Activated T-helper 17 cell treated with anti-CD3 and anti-CD28 coated beads, Interleukin-2, amount 50 U/mL, for 72 hours (primary cell): ENCODE measurements around the gene AGBL4. TPM values are rescaled to one million over a fixed set of nuclear protein-coding genes. Genes with fewer than 3 reads are reported as not detected.

Experiments used
- ATAC-seq: fragments of 150-1000 bp; cut with Tn5 transposase; replicated peaks from 2 replicates; pipeline ENCODE4 v1.10.0; 2021; ENCODE audit warnings: mild to moderate bottlenecking, moderate library complexity
- H3K27ac Mint-ChIP-seq: one replicate; pipeline ENCODE4 v1.8.0; 2022; ENCODE audit warnings: mixed read lengths
- H3K27me3 Mint-ChIP-seq: one replicate; pipeline ENCODE4 v1.8.0; 2022; ENCODE audit warnings: mixed read lengths
- H3K36me3 Mint-ChIP-seq: one replicate; pipeline ENCODE4 v1.8.0; 2022; ENCODE audit warnings: low read depth, mild to moderate bottlenecking, mixed read lengths
- H3K4me1 Mint-ChIP-seq: one replicate; pipeline ENCODE4 v1.8.0; 2022; ENCODE audit warnings: mixed read lengths
- H3K4me3 Mint-ChIP-seq: one replicate; pipeline ENCODE4 v1.8.0; 2022; ENCODE audit warnings: mild to moderate bottlenecking, mixed read lengths
- H3K9me3 Mint-ChIP-seq: one replicate; pipeline ENCODE4 v1.8.0; 2022; ENCODE audit warnings: mixed read lengths
- total RNA-seq, 2 donors: library from RNA; stranded (reverse); gene quantifications; one replicate each; pipeline ENCODE4 v1.2.3, GENCODE V29; 2022

AGBL4 gene
- total RNA-seq, 2 donors from 2014 or later: not detected

- H3K9me3 Mint-ChIP-seq: peaks cover 8% of the 10 kb centered on the region
- no peaks in the 10 kb centered on the region for H3K27me3 Mint-ChIP-seq
Measured at GRCh38 chr1:49435291-49435690, 588.5 kb downstream of the AGBL4 start.

GRCh38 chr1:49424782-49425181 is 599.0 kb downstream of the AGBL4 start:
- Mint-ChIP-seq H3K9me3 (peaks cover 7% of the 10 kb centered on the region), H3K27ac (no peak overlapping the region), H3K36me3 (no peaks in the 10 kb centered on the region), H3K27me3 (no peaks in the 10 kb centered on the region), H3K4me3 (no peak overlapping the region), H3K4me1 (no peaks in the 10 kb centered on the region)
- ATAC-seq: no peak

More at GRCh38 chr1:49435291-49435690, 588.5 kb downstream of the AGBL4 start:
- H3K4me1 Mint-ChIP-seq: no peaks in the 10 kb centered on the region
- H3K36me3 Mint-ChIP-seq: no peaks in the 10 kb centered on the region
- ATAC-seq: no peak
- H3K4me3 Mint-ChIP-seq: no peak overlapping the region
- H3K27ac Mint-ChIP-seq: no peak overlapping the region

- no peak overlapping the region for H3K27ac Mint-ChIP-seq
- peaks cover 4% of the 10 kb centered on the region for H3K9me3 Mint-ChIP-seq
- no peak overlapping the region for H3K4me3 Mint-ChIP-seq
- H3K4me1 Mint-ChIP-seq: no peaks in the 10 kb centered on the region
- no peaks in the 10 kb centered on the region for H3K36me3 Mint-ChIP-seq
- no peak for ATAC-seq
- H3K27me3 Mint-ChIP-seq: no peaks in the 10 kb centered on the region
Measured at GRCh38 chr1:49416758-49417157, 607.0 kb downstream of the AGBL4 start.

GRCh38 chr1:49408346-49408745 is 615.4 kb downstream of the AGBL4 start:
- Mint-ChIP-seq H3K27me3 (peaks cover 8% of the 10 kb centered on the region), H3K4me3 (no peak overlapping the region)
- no peak for ATAC-seq

GRCh38 chr1:49397086-49397485 is 626.7 kb downstream of the AGBL4 start:
- Mint-ChIP-seq H3K36me3 (no peaks in the 10 kb centered on the region), H3K4me1 (no peaks in the 10 kb centered on the region), H3K9me3 (peaks cover 11% of the 10 kb centered on the region), H3K4me3 (no peak overlapping the region), H3K27me3 (no peaks in the 10 kb centered on the region), H3K27ac (no peak overlapping the region)
- ATAC-seq: no peak

More at GRCh38 chr1:49408346-49408745, 615.4 kb downstream of the AGBL4 start:
- peaks cover 10% of the 10 kb centered on the region for H3K9me3 Mint-ChIP-seq
- H3K36me3 Mint-ChIP-seq: no peaks in the 10 kb centered on the region
- H3K4me1 Mint-ChIP-seq: no peaks in the 10 kb centered on the region
- H3K27ac Mint-ChIP-seq: no peak overlapping the region

GRCh38 chr1:49394200-49394599 is 629.6 kb downstream of the AGBL4 start:
- Mint-ChIP-seq H3K27ac (no peak overlapping the region), H3K36me3 (no peaks in the 10 kb centered on the region), H3K9me3 (peaks cover 12% of the 10 kb centered on the region), H3K4me1 (no peaks in the 10 kb centered on the region), H3K27me3 (no peaks in the 10 kb centered on the region), H3K4me3 (no peak overlapping the region)
- no peak for ATAC-seq

GRCh38 chr1:49389699-49390098 is 634.1 kb downstream of the AGBL4 start:
- Mint-ChIP-seq H3K27me3 (no peaks in the 10 kb centered on the region), H3K9me3 (peaks cover 7% of the 10 kb centered on the region), H3K36me3 (no peaks in the 10 kb centered on the region), H3K27ac (no peak overlapping the region), H3K4me3 (no peak overlapping the region), H3K4me1 (no peaks in the 10 kb centered on the region)
- ATAC-seq: no peak

GRCh38 chr1:49364676-49365075 is 659.1 kb downstream of the AGBL4 start:
- H3K27ac Mint-ChIP-seq: no peak overlapping the region
- H3K4me1 Mint-ChIP-seq: no peaks in the 10 kb centered on the region
- no peaks in the 10 kb centered on the region for H3K36me3 Mint-ChIP-seq
- H3K4me3 Mint-ChIP-seq: no peak overlapping the region
- peaks cover 6% of the 10 kb centered on the region for H3K9me3 Mint-ChIP-seq
- no peak for ATAC-seq
- H3K27me3 Mint-ChIP-seq: peaks cover 3% of the 10 kb centered on the region

- Mint-ChIP-seq H3K27ac (no peak overlapping the region), H3K4me3 (no peak overlapping the region), H3K27me3 (peaks cover 3% of the 10 kb centered on the region), H3K9me3 (peaks cover 6% of the 10 kb centered on the region), H3K36me3 (no peaks in the 10 kb centered on the region), H3K4me1 (no peaks in the 10 kb centered on the region)
- no peak for ATAC-seq
Measured at GRCh38 chr1:49363628-49364027, 660.1 kb downstream of the AGBL4 start.

GRCh38 chr1:49358036-49358435 is 665.7 kb downstream of the AGBL4 start:
- no peak for ATAC-seq
- Mint-ChIP-seq H3K27me3 (peaks cover 3% of the 10 kb centered on the region), H3K4me3 (no peak overlapping the region), H3K9me3 (peaks cover 3% of the 10 kb centered on the region), H3K36me3 (no peaks in the 10 kb centered on the region), H3K4me1 (no peaks in the 10 kb centered on the region), H3K27ac (no peak overlapping the region)

GRCh38 chr1:49356594-49356993 is 667.2 kb downstream of the AGBL4 start:
- Mint-ChIP-seq H3K36me3 (no peaks in the 10 kb centered on the region), H3K9me3 (peaks cover under 1% of the 10 kb centered on the region), H3K27me3 (peaks cover under 1% of the 10 kb centered on the region), H3K4me1 (no peaks in the 10 kb centered on the region), H3K27ac (no peak overlapping the region), H3K4me3 (no peak overlapping the region)
- ATAC-seq: no peak

GRCh38 chr1:49351768-49352167 is 672.0 kb downstream of the AGBL4 start:
- no peak for ATAC-seq
- no peaks in the 10 kb centered on the region for H3K36me3 Mint-ChIP-seq
- no peak overlapping the region for H3K27ac Mint-ChIP-seq
- H3K27me3 Mint-ChIP-seq: no peaks in the 10 kb centered on the region
- no peaks in the 10 kb centered on the region for H3K4me1 Mint-ChIP-seq
- no peak overlapping the region for H3K4me3 Mint-ChIP-seq
- H3K9me3 Mint-ChIP-seq: no peaks in the 10 kb centered on the region

GRCh38 chr1:49346767-49347349 is 676.9 kb downstream of the AGBL4 start:
- Mint-ChIP-seq H3K27ac (no peak overlapping the region), H3K9me3 (peaks cover 6% of the 10 kb centered on the region), H3K36me3 (no peaks in the 10 kb centered on the region), H3K4me3 (no peak overlapping the region), H3K27me3 (no peaks in the 10 kb centered on the region), H3K4me1 (no peaks in the 10 kb centered on the region)
- no peak for ATAC-seq

GRCh38 chr1:49340576-49340975 is 683.2 kb downstream of the AGBL4 start:
- Mint-ChIP-seq H3K4me1 (no peaks in the 10 kb centered on the region), H3K4me3 (no peak overlapping the region), H3K9me3 (peaks cover 6% of the 10 kb centered on the region), H3K27me3 (no peaks in the 10 kb centered on the region), H3K36me3 (no peaks in the 10 kb centered on the region), H3K27ac (no peak overlapping the region)
- no peak for ATAC-seq

- no peaks in the 10 kb centered on the region for H3K4me1 Mint-ChIP-seq
- no peak for ATAC-seq
Measured at GRCh38 chr1:49339043-49339442, 684.7 kb downstream of the AGBL4 start.

GRCh38 chr1:49337251-49337650 is 686.5 kb downstream of the AGBL4 start:
- H3K4me3 Mint-ChIP-seq: no peak overlapping the region
- H3K9me3 Mint-ChIP-seq: peaks cover 4% of the 10 kb centered on the region
- no peak for ATAC-seq
- no peak overlapping the region for H3K27ac Mint-ChIP-seq
- no peaks in the 10 kb centered on the region for H3K4me1 Mint-ChIP-seq
- no peaks in the 10 kb centered on the region for H3K36me3 Mint-ChIP-seq
- H3K27me3 Mint-ChIP-seq: no peaks in the 10 kb centered on the region

More at GRCh38 chr1:49339043-49339442, 684.7 kb downstream of the AGBL4 start:
- Mint-ChIP-seq H3K27me3 (no peaks in the 10 kb centered on the region), H3K36me3 (no peaks in the 10 kb centered on the region), H3K27ac (no peak overlapping the region), H3K9me3 (peaks cover 4% of the 10 kb centered on the region), H3K4me3 (no peak overlapping the region)
